Esophagus squamous epithelium (tissue), 4 donors: Measurements from ENCODE around the gene FALEC.

Experiments used
- CTCF ChIP-seq, 6 experiments: fragments of 450-650 bp in 4 of 6; fragments of 200-600 bp in 2 of 6; sonication (generic) in 2 of 6; IDR thresholded peaks; one replicate each; pipeline ENCODE4 v1.5.1; 2016 to 2019; ENCODE audit warnings: antibody characterized with exemption in 6 of 6, mild to moderate bottlenecking in 4 of 6, moderate library complexity in 4 of 6
- POLR2A ChIP-seq, 4 donors: fragments of 450-650 bp; IDR thresholded peaks; one replicate each; pipeline ENCODE4 v1.6.1; 2017; ENCODE audit warnings: antibody characterized with exemption in 4 of 4, mild to moderate bottlenecking in 4 of 4, moderate library complexity in 3 of 4

- no peak for TF ChIP-seq CTCF (IDR thresholded peaks at IDR 0.05)
- TF ChIP-seq POLR2A (IDR thresholded peaks at IDR 0.05), result no peak
These were observed 6.6 kb upstream of the FALEC start for GRCh38 chr1:150508982-150509381.
